ENCODE data around the gene PTPRF.

PTPRF gene

DNA sequence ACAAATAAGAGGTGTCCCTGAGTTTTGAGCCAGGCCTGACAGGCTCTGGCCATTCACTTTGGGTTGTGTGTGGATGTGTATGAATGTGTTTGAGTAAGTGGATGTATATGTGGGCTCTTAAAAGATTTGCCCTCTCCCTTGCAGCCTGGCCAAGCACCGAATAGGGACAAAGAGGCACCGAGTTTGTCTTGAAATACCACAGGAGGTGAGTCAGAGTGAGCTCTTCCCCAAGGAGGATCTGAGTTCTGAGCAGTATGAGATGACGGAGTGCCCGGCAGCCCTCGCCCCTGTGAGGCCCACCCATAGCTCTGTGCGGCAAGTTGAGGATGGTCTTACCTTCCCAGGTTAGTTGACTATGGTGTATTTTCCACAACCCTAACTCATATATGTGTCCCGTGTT, 138.3 kb downstream of the PTPRF start:
- H3K4me3 ChIP-seq (ENCODE audit: low read length), result no peak overlapping the region
- no peaks in the 10 kb centered on the region for H3K27me3 ChIP-seq (ENCODE audit: control insufficient read depth, insufficient read depth, low read length)
- no peak overlapping the region for H3K9ac ChIP-seq (ENCODE audit: low read length)
- peaks cover 93% of the 10 kb centered on the region for H3K36me3 ChIP-seq (ENCODE audit: control insufficient read depth, low read depth, low read length)
- no peaks in the 10 kb centered on the region for H3K4me1 ChIP-seq (ENCODE audit: control insufficient read depth, low read depth, low read length)
- no peak overlapping the region for H3K27ac ChIP-seq (ENCODE audit: low read length)
- no peaks in the 10 kb centered on the region for H3K9me3 ChIP-seq (ENCODE audit: control insufficient read depth, low read depth, low read length)

DNA sequence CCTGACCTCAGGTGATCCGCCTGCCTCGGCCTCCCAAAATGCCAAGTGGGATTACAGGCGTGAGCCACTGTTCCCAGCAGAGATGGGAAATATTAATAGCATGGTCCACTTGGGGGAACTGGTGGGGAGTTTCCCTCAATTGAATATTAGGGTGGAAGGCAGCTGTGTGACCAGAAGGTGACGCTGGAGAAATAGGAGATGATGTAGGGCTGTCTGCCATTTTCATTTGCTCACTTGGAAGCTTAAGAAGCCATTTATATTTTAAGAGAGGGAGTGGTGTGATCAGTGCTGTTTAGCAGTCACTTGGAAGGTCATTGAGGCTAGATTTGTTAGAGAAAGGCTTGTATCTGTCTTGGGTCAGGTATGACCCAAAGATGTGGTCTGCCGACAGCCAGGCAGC, 139.2 kb downstream of the PTPRF start:
- Histone ChIP-seq H3K27me3 (ENCODE audit: control insufficient read depth, insufficient read depth, low read length) (no peaks in the 10 kb centered on the region), H3K36me3 (ENCODE audit: control insufficient read depth, low read depth, low read length) (peaks cover 91% of the 10 kb centered on the region), H3K9me3 (ENCODE audit: control insufficient read depth, low read depth, low read length) (no peaks in the 10 kb centered on the region), H3K27ac (ENCODE audit: low read length) (no peak overlapping the region), H3K4me1 (ENCODE audit: control insufficient read depth, low read depth, low read length) (no peaks in the 10 kb centered on the region), H3K4me3 (ENCODE audit: low read length) (no peak overlapping the region), H3K9ac (ENCODE audit: low read length) (no peak overlapping the region)

DNA sequence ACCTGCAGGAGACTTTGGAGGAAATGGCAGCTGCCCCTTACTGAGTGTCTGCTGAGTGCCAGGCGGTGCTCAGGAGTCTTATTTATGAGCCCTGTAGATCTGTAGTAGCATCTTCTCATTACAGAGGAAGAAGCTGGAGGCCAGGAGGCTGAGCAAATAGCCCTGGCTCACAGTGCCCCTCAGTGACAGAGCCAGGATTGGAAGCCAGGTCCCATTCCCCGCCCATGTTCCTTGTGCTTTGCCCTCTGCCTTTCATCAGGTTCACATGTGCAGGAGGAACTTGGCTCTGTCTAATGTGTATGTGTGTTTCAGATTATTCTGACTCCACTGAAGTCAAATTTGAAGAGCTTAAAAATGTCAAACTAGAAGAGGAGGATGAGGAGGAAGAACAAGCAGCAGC, 140.5 kb downstream of the PTPRF start:
- peaks cover 86% of the 10 kb centered on the region for H3K36me3 ChIP-seq (ENCODE audit: control insufficient read depth, low read depth, low read length)
- H3K4me1 ChIP-seq (ENCODE audit: control insufficient read depth, low read depth, low read length), result no peaks in the 10 kb centered on the region
- no peak overlapping the region for H3K27ac ChIP-seq (ENCODE audit: low read length)
- no peaks in the 10 kb centered on the region for H3K9me3 ChIP-seq (ENCODE audit: control insufficient read depth, low read depth, low read length)
- H3K4me3 ChIP-seq (ENCODE audit: low read length), result no peak overlapping the region
- H3K27me3 ChIP-seq (ENCODE audit: control insufficient read depth, insufficient read depth, low read length), result no peaks in the 10 kb centered on the region
- no peak overlapping the region for H3K9ac ChIP-seq (ENCODE audit: low read length)

DNA sequence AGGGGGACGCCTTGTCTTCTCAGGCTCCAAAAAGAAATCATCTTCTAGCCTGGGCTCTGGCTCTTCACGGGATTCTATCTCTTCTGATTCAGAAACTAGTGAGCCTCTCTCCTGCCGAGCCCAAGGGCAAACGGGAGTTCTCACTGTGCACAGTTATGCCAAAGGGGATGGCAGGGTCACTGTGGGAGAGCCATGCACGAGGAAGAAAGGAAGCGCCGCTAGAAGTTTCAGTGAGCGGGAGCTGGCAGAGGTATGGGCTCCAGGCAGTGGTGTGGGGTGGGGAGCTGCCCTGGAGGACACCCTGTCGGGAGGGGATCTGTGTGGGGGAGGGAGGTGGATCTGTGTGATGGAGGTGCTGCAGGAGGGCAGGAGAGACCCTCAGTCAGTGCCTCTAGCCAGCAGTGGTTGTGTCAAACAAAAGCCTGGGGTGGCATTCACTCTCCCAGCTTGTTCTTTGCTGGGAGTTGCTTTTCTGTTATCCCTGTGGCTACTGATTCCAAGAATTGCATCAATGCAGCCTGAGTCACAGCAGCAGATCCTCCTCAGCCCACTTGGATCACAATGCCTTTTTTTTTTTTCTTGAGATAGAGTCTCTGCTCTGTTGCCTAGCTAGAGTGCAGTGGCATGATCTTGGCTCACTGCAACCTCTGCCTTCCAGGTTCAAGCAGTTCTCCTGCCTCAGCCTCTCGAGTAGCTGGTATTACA, 141.1 kb downstream of the PTPRF start:
- no peaks in the 10 kb centered on the region for H3K4me1 ChIP-seq (ENCODE audit: control insufficient read depth, low read depth, low read length)
- H3K27ac ChIP-seq (ENCODE audit: low read length), result no peak overlapping the region
- H3K27me3 ChIP-seq (ENCODE audit: control insufficient read depth, insufficient read depth, low read length), result no peaks in the 10 kb centered on the region
- H3K36me3 ChIP-seq (ENCODE audit: control insufficient read depth, low read depth, low read length), result peaks cover 80% of the 10 kb centered on the region
- H3K4me3 ChIP-seq (ENCODE audit: low read length), result no peak overlapping the region
- no peak overlapping the region for H3K9ac ChIP-seq (ENCODE audit: low read length)
- H3K9me3 ChIP-seq (ENCODE audit: control insufficient read depth, low read depth, low read length), result no peaks in the 10 kb centered on the region

DNA sequence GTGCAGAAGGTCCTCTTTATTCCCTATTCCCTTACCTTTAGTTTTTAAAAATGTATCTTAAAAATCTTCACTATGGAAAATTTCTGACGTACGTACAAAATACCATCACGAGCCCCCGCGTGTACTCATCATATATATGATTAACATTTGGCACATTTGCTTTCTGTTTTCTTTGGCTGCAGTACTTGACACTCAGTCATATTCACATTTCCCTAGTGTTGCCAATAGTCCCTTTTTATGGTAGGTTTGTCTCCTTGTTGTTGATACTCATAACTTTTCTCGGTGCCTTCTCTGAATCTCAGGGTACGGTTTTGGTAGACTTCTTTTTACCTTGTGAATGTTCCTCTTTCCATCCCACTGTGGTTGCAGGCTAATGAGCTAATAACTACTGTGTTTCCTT, 142.6 kb downstream of the PTPRF start:
- Histone ChIP-seq H3K27me3 (ENCODE audit: control insufficient read depth, insufficient read depth, low read length) (no peaks in the 10 kb centered on the region), H3K27ac (ENCODE audit: low read length) (no peak overlapping the region), H3K36me3 (ENCODE audit: control insufficient read depth, low read depth, low read length) (peaks cover 77% of the 10 kb centered on the region)

More for the DNA sequence above, 142.6 kb downstream of the PTPRF start:
- no peaks in the 10 kb centered on the region for H3K4me1 ChIP-seq (ENCODE audit: control insufficient read depth, low read depth, low read length)
- H3K9me3 ChIP-seq (ENCODE audit: control insufficient read depth, low read depth, low read length), result no peaks in the 10 kb centered on the region
- no peak overlapping the region for H3K9ac ChIP-seq (ENCODE audit: low read length)
- H3K4me3 ChIP-seq (ENCODE audit: low read length), result no peak overlapping the region

Measured in iPS-18a (cell line).